Endometrial microvascular endothelial cells (primary cell): ENCODE measurements around the gene RPS18. TPM values are rescaled to one million over a fixed set of nuclear protein-coding genes. Genes with fewer than 3 reads are reported as not detected.

Experiments
- in situ Hi-C: cut with HindIII; loops from 2 replicates; pipeline ENCODE4 v1.10.0; 2017; ENCODE audit warnings: low sequenced_read_pairs, low pct_unique_long_range_greater_than_20kb; ENCODE audit errors: inconsistent ontology term
- total RNA-seq: library from RNA; depleted of rRNA; stranded (reverse); fragments of >200 nt; gene quantifications from one replicate; pipeline ENCODE4 v1.2.3, GENCODE V29; 2015; ENCODE audit errors: inconsistent ontology term

The RPS18 gene
- total RNA-seq, 1 donor from 2014 or later = 3,623 TPM

GRCh38 chr6:33306356-33306755, 34.5 kb downstream of the RPS18 start:
- in situ Hi-C loops = no loop called here

- in situ Hi-C loops = no loop called here
These were observed 40.7 kb downstream of the RPS18 start for GRCh38 chr6:33312361-33313104.

- in situ Hi-C loops = no loop called here
These were observed 41.3 kb downstream of the RPS18 start for GRCh38 chr6:33313105-33313708.

- in situ Hi-C loops = no loop called here
These were observed 42.0 kb downstream of the RPS18 start, which contains the start of gene TAPBP for GRCh38 chr6:33313709-33314514. Gene TAPBP, minus strand, starts transcription at chr6:33314078. Its CDS starts 37 bp downstream, at chr6:33314041.

- in situ Hi-C loops = no loop called here
These were observed 42.7 kb downstream of the RPS18 start for GRCh38 chr6:33314515-33314942.

GRCh38 chr6:33314943-33315792, 43.3 kb downstream of the RPS18 start:
- in situ Hi-C loops = no loop called here

- in situ Hi-C loops = no loop called here
These were observed 44.1 kb downstream of the RPS18 start for GRCh38 chr6:33315793-33316602.

- in situ Hi-C loops = no loop called here
These were observed 44.9 kb downstream of the RPS18 start for GRCh38 chr6:33316603-33317418.

GRCh38 chr6:33317419-33317668, 45.5 kb downstream of the RPS18 start:
- in situ Hi-C loops = no loop called here

- in situ Hi-C loops = no loop called here
These were observed 46.0 kb downstream of the RPS18 start, which contains the start of gene ZBTB22 for GRCh38 chr6:33317669-33318425. Gene ZBTB22, minus strand, starts transcription at chr6:33317744. Its CDS starts 828 bp downstream, at chr6:33316916.

- in situ Hi-C loops = no loop called here
These were observed 46.7 kb downstream of the RPS18 start for GRCh38 chr6:33318426-33319073.

- in situ Hi-C loops = no loop called here
These were observed 48.1 kb downstream of the RPS18 start for GRCh38 chr6:33319939-33320314.

GRCh38 chr6:33320315-33321181, 48.7 kb downstream of the RPS18 start:
- in situ Hi-C loops = no loop called here

- in situ Hi-C loops = no loop called here
These were observed 49.4 kb downstream of the RPS18 start for GRCh38 chr6:33321227-33321626.

- in situ Hi-C loops = no loop called here
These were observed 51.7 kb downstream of the RPS18 start for GRCh38 chr6:33323623-33323948.

GRCh38 chr6:33324125-33324524, 52.2 kb downstream of the RPS18 start:
- in situ Hi-C loops = no loop called here
